ENCODE results near the gene SLC6A5.

The SLC6A5 gene

GRCh38 chr11:20652150-20652806, 52.9 kb downstream of the SLC6A5 start:
- Histone ChIP-seq H3K9ac (ENCODE audit: low read depth, low read length) (no peak overlapping the region), H3K36me3 (ENCODE audit: insufficient read depth, low read length) (no peaks in the 10 kb centered on the region), H3K79me2 (ENCODE audit: insufficient read depth, low read length) (no peaks in the 10 kb centered on the region), H3K27ac (ENCODE audit: low read length) (no peak overlapping the region), H2AFZ (ENCODE audit: low read depth, low read length) (no peak overlapping the region), H3K4me1 (ENCODE audit: insufficient read depth, low read length) (no peaks in the 10 kb centered on the region), H3K9me3 (ENCODE audit: insufficient read depth, low read length, severe bottlenecking) (no peaks in the 10 kb centered on the region), H3K4me2 (ENCODE audit: insufficient read depth, low read length) (no peak overlapping the region), H3K27me3 (ENCODE audit: insufficient read depth, low read length, poor library complexity) (no peaks in the 10 kb centered on the region), H3K4me3 (ENCODE audit: low read depth in 1 of 2, low read length in 2 of 2) (no peak overlapping the region), H4K20me1 (ENCODE audit: insufficient read depth, low read length) (no peaks in the 10 kb centered on the region)
- no peak for ATAC-seq (ENCODE audit: insufficient read depth, low read depth)
- DNase-seq: no peak
- TF ChIP-seq CTCF (IDR thresholded peaks at IDR 0.05; ENCODE audit: borderline replicate concordance, extremely low read depth, low read length, poor library complexity, severe bottlenecking) (no peak), EZH2 (IDR thresholded peaks at IDR 0.05; ENCODE audit: borderline replicate concordance, low read depth, low read length, severe bottlenecking) (no peak)

DNA sequence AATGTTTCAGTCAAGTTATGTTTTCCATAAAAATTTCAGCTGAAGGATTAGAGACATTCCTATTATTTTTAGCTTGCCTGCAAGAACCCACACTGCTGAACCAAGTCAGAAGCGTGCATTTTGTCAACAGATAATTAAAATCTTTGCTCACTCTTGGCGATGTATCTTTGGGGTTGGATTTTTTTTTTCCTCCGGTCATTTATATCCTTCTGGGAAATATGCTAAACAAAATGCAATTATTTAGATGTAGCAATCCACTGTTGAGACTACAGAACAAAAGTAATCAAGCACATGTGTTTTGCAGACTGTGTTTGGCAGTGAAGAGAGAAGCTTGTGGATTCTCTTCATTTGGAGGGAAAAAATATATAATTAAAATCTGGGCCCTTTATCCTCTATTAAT, 54.6 kb downstream of the SLC6A5 start:
- no peaks in the 10 kb centered on the region for H3K9me3 ChIP-seq (ENCODE audit: insufficient read depth, low read length, severe bottlenecking)
- H3K4me3 ChIP-seq (ENCODE audit: low read depth in 1 of 2, low read length in 2 of 2): no peak overlapping the region
- H3K36me3 ChIP-seq (ENCODE audit: insufficient read depth, low read length): no peaks in the 10 kb centered on the region
- H3K4me1 ChIP-seq (ENCODE audit: insufficient read depth, low read length): no peaks in the 10 kb centered on the region
- H3K9ac ChIP-seq (ENCODE audit: low read depth, low read length): no peak overlapping the region
- no peaks in the 10 kb centered on the region for H3K79me2 ChIP-seq (ENCODE audit: insufficient read depth, low read length)
- no peak overlapping the region for H3K4me2 ChIP-seq (ENCODE audit: insufficient read depth, low read length)
- DNase-seq: no peak
- ATAC-seq (ENCODE audit: insufficient read depth, low read depth): no peak
- no peak for TF ChIP-seq EZH2 (IDR thresholded peaks at IDR 0.05; ENCODE audit: borderline replicate concordance, low read depth, low read length, severe bottlenecking)
- TF ChIP-seq CTCF (IDR thresholded peaks at IDR 0.05; ENCODE audit: borderline replicate concordance, extremely low read depth, low read length, poor library complexity, severe bottlenecking): no peak
- H2AFZ ChIP-seq (ENCODE audit: low read depth, low read length): no peak overlapping the region
- H3K27ac ChIP-seq (ENCODE audit: low read length): no peak overlapping the region
- H3K27me3 ChIP-seq (ENCODE audit: insufficient read depth, low read length, poor library complexity): peaks cover 3% of the 10 kb centered on the region
- no peaks in the 10 kb centered on the region for H4K20me1 ChIP-seq (ENCODE audit: insufficient read depth, low read length)

- Histone ChIP-seq H3K9ac (ENCODE audit: low read depth, low read length) (no peak overlapping the region), H2AFZ (ENCODE audit: low read depth, low read length) (no peak overlapping the region), H4K20me1 (ENCODE audit: insufficient read depth, low read length) (no peaks in the 10 kb centered on the region), H3K36me3 (ENCODE audit: insufficient read depth, low read length) (no peaks in the 10 kb centered on the region), H3K9me3 (ENCODE audit: insufficient read depth, low read length, severe bottlenecking) (no peaks in the 10 kb centered on the region), H3K4me1 (ENCODE audit: insufficient read depth, low read length) (no peaks in the 10 kb centered on the region), H3K27me3 (ENCODE audit: insufficient read depth, low read length, poor library complexity) (peaks cover 3% of the 10 kb centered on the region), H3K4me2 (ENCODE audit: insufficient read depth, low read length) (no peak overlapping the region), H3K27ac (ENCODE audit: low read length) (no peak overlapping the region), H3K79me2 (ENCODE audit: insufficient read depth, low read length) (no peaks in the 10 kb centered on the region), H3K4me3 (ENCODE audit: low read depth in 1 of 2, low read length in 2 of 2) (no peak overlapping the region)
- TF ChIP-seq EZH2 (IDR thresholded peaks at IDR 0.05; ENCODE audit: borderline replicate concordance, low read depth, low read length, severe bottlenecking) (no peak), CTCF (IDR thresholded peaks at IDR 0.05; ENCODE audit: borderline replicate concordance, extremely low read depth, low read length, poor library complexity, severe bottlenecking) (no peak)
- DNase-seq (no peak), ATAC-seq (ENCODE audit: insufficient read depth, low read depth) (no peak)
Observed at GRCh38 chr11:20656901-20657300, 57.5 kb downstream of the SLC6A5 start.
